Upper lobe of left lung (tissue), 6 donors: ENCODE results near the gene CCDC40. TPM values are rescaled to one million over a fixed set of nuclear protein-coding genes. Genes with fewer than 3 reads are reported as not detected.
A peak's percentile ranks its signal among the peaks of the same experiment; 100 is the strongest.

Experiments used
- ATAC-seq, 2 donors: fragments of 200-7000 bp; cut with Tn5 transposase; one replicate each; pipeline ENCODE4 v1.9.1; 2022; ENCODE audit warnings: mild to moderate bottlenecking in 2 of 2, moderate library complexity in 2 of 2; ENCODE audit not compliant: low FRiP score in 2 of 2
- DNase-seq, 2 donors: peaks; one replicate each; pipeline ENCODE4 v3.0.0-alpha.2; 2019 to 2020
- H3K27ac ChIP-seq, 4 donors: fragments of 200-600 bp; sonication (generic); one replicate each; pipeline ENCODE4 v1.5.1; 2016 to 2019
- H3K27me3 ChIP-seq, 4 donors: fragments of 200-600 bp; sonication (generic); one replicate each; pipeline ENCODE4 v1.5.1; 2017 to 2019
- H3K36me3 ChIP-seq, 4 donors: fragments of 200-600 bp; sonication (generic); one replicate each; pipeline ENCODE4 v1.5.1; 2016 to 2019
- H3K4me1 ChIP-seq, 4 donors: fragments of 200-600 bp; sonication (generic); one replicate each; pipeline ENCODE4 v1.5.1; 2018 to 2019
- H3K4me3 ChIP-seq, 4 donors: fragments of 200-600 bp; sonication (generic); one replicate each; pipeline ENCODE4 v1.5.1; 2017 to 2019; ENCODE audit warnings: mild to moderate bottlenecking in 2 of 4, moderate library complexity in 1 of 4
- H3K9me3 ChIP-seq, 4 donors: fragments of 200-600 bp; sonication (generic); one replicate each; pipeline ENCODE4 v1.5.1; 2018 to 2019
- EP300 ChIP-seq, 4 donors: sonication (generic); formaldehyde crosslinking; IDR thresholded peaks; one replicate each; pipeline ENCODE4 v1.5.1; 2017; ENCODE audit warnings: antibody characterized with exemption in 4 of 4, control low read depth in 2 of 4
- POLR2A ChIP-seq, 4 donors: fragments of 450-650 bp; IDR thresholded peaks; one replicate each; pipeline ENCODE4 v1.5.1; 2016 to 2017; ENCODE audit warnings: antibody characterized with exemption in 4 of 4, mild to moderate bottlenecking in 2 of 4
- POLR2AphosphoS5 ChIP-seq, 2 donors: sonication (generic); formaldehyde crosslinking; IDR thresholded peaks; one replicate each; pipeline ENCODE4 v1.5.1; 2017; ENCODE audit warnings: antibody characterized with exemption in 2 of 2
- WGBS, 2 donors: methylation state at CpG; one replicate each; pipeline ENCODE4 v1.1.5; 2017 to 2018; 5-methylcytosine and 5-hydroxymethylcytosine counted together
- total RNA-seq, 6 donors: library from RNA; depleted of rRNA in 4 of 6; stranded (reverse); fragments of >200 nt in 4 of 6; gene quantifications; one replicate each; pipeline versions ENCODE4 v1.1.0 to v1.2.1, GENCODE V29; 2016 to 2021
- TF ChIP-seq, protein P1 (sequence below), 6 experiments: fragments of 450-650 bp in 4 of 6; fragments of 200-600 bp in 2 of 6; sonication (generic) in 2 of 6; IDR thresholded peaks; one replicate each; pipeline ENCODE4 v1.5.1; 2016 to 2019; ENCODE audit warnings: antibody characterized with exemption in 6 of 6
- donor health status: DM: no; HTN: no; CAD: no; lungs with moderate emphysema.
- donor health status: DM: no; HTN: yes; CAD: no; lungs with severe emphysema.

The CCDC40 gene
- total RNA-seq, 6 donors from 2014 or later = 4.1 to 96.4 (median 24.2) TPM

DNA sequence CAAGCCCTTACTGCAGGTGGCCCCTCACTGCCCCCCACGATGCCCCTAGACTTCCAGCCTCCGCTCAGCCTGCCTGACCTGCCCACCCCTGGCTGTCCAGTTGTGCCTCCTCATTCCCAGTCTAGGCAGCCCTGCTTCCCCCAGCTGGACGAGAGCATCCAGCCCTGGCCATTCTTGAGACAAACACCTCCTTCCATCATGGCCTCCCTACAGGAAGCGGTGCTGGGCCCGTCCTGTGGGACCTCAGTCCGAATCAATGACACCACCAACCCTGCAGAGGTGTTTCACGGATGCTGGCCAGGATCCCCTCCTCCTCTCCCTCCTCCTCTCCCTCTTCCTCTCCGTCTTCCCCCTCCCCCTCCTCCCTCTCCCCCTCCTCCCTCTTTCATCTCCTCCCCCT, 28.3 kb downstream of the CCDC40 start:
- TF ChIP-seq, protein P1, sequence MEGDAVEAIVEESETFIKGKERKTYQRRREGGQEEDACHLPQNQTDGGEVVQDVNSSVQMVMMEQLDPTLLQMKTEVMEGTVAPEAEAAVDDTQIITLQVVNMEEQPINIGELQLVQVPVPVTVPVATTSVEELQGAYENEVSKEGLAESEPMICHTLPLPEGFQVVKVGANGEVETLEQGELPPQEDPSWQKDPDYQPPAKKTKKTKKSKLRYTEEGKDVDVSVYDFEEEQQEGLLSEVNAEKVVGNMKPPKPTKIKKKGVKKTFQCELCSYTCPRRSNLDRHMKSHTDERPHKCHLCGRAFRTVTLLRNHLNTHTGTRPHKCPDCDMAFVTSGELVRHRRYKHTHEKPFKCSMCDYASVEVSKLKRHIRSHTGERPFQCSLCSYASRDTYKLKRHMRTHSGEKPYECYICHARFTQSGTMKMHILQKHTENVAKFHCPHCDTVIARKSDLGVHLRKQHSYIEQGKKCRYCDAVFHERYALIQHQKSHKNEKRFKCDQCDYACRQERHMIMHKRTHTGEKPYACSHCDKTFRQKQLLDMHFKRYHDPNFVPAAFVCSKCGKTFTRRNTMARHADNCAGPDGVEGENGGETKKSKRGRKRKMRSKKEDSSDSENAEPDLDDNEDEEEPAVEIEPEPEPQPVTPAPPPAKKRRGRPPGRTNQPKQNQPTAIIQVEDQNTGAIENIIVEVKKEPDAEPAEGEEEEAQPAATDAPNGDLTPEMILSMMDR (IDR thresholded peaks at IDR 0.05) = no peak
- TF ChIP-seq POLR2AphosphoS5 (IDR thresholded peaks at IDR 0.05) = no peak
- TF ChIP-seq POLR2A (IDR thresholded peaks at IDR 0.05) = no peak
- no peak for TF ChIP-seq EP300 (IDR thresholded peaks at IDR 0.05)
- Histone ChIP-seq H3K9me3 (no peaks in the 10 kb centered on the region), H3K36me3 (no peaks in the 10 kb centered on the region), H3K27ac (peak overlapping the region; percentile 36 to 84 (median 48)), H3K4me1 (peaks cover 17 to 25% (median 20%) of the 10 kb centered on the region in 4 donors), H3K4me3 (no peak overlapping the region), H3K27me3 (no peaks in the 10 kb centered on the region)
- ATAC-seq (no peak), DNase-seq (no peak)
- 89 to 91% methylated on average over 7 to 8 of the region's 8 CpGs for WGBS, 2 donors

- ATAC-seq (no peak), DNase-seq (no peak)
- Histone ChIP-seq H3K27me3 (no peaks in the 10 kb centered on the region), H3K9me3 (no peaks in the 10 kb centered on the region), H3K4me1 (peaks cover 24 to 33% (median 30%) of the 10 kb centered on the region in 4 donors), H3K4me3 (no peak overlapping the region), H3K27ac (peak overlapping the region in 1 of 4 donors; percentile 84), H3K36me3 (no peaks in the 10 kb centered on the region)
- TF ChIP-seq EP300 (IDR thresholded peaks at IDR 0.05) (no peak), POLR2A (IDR thresholded peaks at IDR 0.05) (no peak), POLR2AphosphoS5 (IDR thresholded peaks at IDR 0.05) (no peak)
- TF ChIP-seq, protein P1 (IDR thresholded peaks at IDR 0.05) = no peak
- WGBS, 2 donors = 90% methylated on average over 22 to 32 of the region's 32 CpGs
Observed at GRCh38 chr17:80065478-80066170, 29.2 kb downstream of the CCDC40 start.

DNA sequence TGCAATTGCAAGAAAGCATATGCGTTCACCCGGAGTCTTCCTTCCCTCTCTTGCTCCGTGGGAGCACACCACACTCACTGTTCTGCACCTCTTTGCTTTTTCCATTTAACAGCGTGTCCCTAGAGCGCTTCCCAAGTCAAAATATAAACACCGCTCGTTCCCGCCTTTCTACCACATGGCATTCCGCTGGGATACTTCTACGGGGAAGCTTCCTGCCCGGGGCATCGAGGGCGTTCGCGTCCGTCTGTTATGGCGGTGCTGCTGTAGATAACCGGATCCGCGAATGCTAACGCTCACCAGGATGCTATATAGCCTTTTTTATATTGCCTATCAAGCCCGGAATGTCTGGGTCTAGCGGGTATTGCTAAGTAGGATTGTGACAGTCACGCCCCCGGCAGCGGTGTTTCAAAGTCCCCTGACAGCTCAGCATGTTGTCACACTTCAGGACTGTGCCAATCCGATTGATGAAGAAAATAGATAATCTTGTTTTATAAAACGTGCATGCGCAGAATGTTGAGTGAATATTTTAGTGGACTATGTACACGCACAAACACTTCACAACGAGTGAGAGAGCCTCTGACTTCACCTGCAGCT, 31.0 kb downstream of the CCDC40 start:
- no peak overlapping the region for H3K4me3 ChIP-seq
- TF ChIP-seq POLR2AphosphoS5 (IDR thresholded peaks at IDR 0.05) = no peak
- WGBS, 2 donors = 94 to 97% methylated on average over 31 of the region's 31 CpGs

DNA sequence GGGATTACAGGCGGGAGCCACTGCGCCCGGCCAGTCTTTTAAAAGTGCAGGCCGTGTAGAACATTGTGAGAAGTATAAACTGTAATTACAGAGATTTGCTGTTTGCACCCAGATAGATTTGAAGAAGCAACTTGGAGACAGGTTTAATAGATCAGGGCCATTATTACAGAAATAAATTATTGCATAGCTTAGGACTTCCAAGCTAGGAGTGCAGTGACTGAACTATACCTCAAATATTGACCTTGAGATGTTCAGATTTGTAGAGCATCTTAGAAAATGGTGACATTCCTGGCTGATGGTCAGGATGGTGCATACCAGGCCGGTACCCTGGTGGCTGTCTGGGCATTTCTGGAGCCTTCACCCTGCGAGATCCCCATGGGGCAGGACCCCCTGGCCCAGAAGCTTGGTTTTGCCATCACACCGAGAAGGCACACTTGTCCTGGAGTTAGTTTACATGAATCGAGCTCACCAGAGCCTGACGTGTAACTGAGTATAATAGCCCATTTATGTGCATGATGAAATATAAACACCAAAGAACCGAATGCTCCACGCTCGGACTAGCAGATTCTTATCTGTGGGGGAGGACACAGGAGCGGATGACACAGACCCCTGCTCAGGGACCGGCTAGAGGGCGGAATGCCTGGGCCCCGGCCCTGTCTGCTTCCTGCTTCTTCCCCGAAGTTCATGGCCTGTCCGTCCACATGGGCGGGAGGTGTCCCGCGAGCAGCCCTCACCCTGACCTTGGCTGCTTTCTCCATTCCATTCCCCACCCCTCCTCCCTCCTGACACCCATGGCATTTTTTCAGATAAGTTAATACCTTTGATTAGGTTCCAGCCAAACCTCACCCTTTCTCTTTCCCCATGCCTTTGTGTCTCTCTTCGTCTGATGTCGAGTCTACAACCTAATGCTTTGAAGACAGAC, 32.1 kb downstream of the CCDC40 start:
- Histone ChIP-seq H3K27me3 (no peaks in the 10 kb centered on the region), H3K36me3 (no peaks in the 10 kb centered on the region), H3K9me3 (no peaks in the 10 kb centered on the region), H3K4me3 (no peak overlapping the region), H3K27ac (peak overlapping the region; percentile 87 to 92 (median 90)), H3K4me1 (peaks cover 29 to 45% (median 35%) of the 10 kb centered on the region in 4 donors)
- 64 to 67% methylated on average over 18 to 23 of the region's 23 CpGs for WGBS, 2 donors
- peak; percentile 66 to 82 for ATAC-seq
- TF ChIP-seq POLR2AphosphoS5 (IDR thresholded peaks at IDR 0.05) (peak; percentile 48 to 51), EP300 (IDR thresholded peaks at IDR 0.05) (peak in 1 of 4 donors; percentile 55), POLR2A (IDR thresholded peaks at IDR 0.05) (no peak)
- TF ChIP-seq, protein P1 (IDR thresholded peaks at IDR 0.05) = no peak
- no peak for DNase-seq

More for the DNA sequence above, 31.0 kb downstream of the CCDC40 start:
- no peaks in the 10 kb centered on the region for H3K36me3 ChIP-seq
- peak overlapping the region in 1 of 4 donors; percentile 90 for H3K27ac ChIP-seq
- H3K27me3 ChIP-seq = no peaks in the 10 kb centered on the region
- no peak for DNase-seq
- H3K4me1 ChIP-seq = peaks cover 29 to 45% (median 35%) of the 10 kb centered on the region in 4 donors
- H3K9me3 ChIP-seq = no peaks in the 10 kb centered on the region
- ATAC-seq = no peak
